ENCODE measurements around the gene C2orf69.

C2orf69 gene

DNA sequence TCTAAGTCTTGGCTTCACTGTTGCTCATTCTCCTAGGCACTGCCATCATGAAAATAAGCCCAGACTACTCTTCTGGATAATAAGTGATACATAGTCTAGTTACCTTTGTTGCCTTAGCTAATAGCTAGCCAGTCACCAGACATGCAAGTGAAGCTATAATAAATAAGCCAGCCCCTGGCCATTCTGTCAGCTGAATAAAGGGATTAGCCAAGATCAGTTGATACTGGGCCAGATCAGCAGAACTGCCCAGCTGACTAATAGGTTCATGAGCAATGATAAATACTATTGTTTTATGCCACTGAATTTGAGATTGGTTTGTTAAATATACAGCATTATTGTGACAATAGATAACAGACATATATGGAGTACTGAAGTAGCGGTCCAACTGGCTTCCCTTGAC is 8.0 kb upstream of the C2orf69 start:
- H3K27me3 ChIP-seq (ENCODE audit: insufficient read depth, low read length), result no peaks in the 10 kb centered on the region
- H3F3A ChIP-seq (ENCODE audit: insufficient read depth, low read length), result no peaks in the 10 kb centered on the region
- no peaks in the 10 kb centered on the region for H3K36me3 ChIP-seq (ENCODE audit: insufficient read depth, low read length)
- no peak overlapping the region for H3K4me3 ChIP-seq (ENCODE audit: low read depth, low read length, poor library complexity, severe bottlenecking)
- no peaks in the 10 kb centered on the region for H4K20me1 ChIP-seq (ENCODE audit: insufficient read depth, low read length)
- no peak overlapping the region for H3K27ac ChIP-seq (ENCODE audit: low read depth, low read length, poor library complexity, severe bottlenecking)
- H3K79me2 ChIP-seq (ENCODE audit: insufficient read depth, low read length), result no peaks in the 10 kb centered on the region
- H3K9me2 ChIP-seq (ENCODE audit: low read depth, low read length), result no peaks in the 10 kb centered on the region
- H3K9ac ChIP-seq (ENCODE audit: low read length), result no peak overlapping the region
- H3K4me2 ChIP-seq (ENCODE audit: low read length), result no peak overlapping the region
- H2AFZ ChIP-seq (ENCODE audit: low read length), result no peak overlapping the region
- no peaks in the 10 kb centered on the region for H3K4me1 ChIP-seq (ENCODE audit: insufficient read depth, low read length, severe bottlenecking)
- no peaks in the 10 kb centered on the region for H3K9me3 ChIP-seq (ENCODE audit: low read length)
- TF ChIP-seq EZH2 (IDR thresholded peaks at IDR 0.05; ENCODE audit: borderline replicate concordance, low read length) (no peak), CTCF (IDR thresholded peaks at IDR 0.05; ENCODE audit: low read length) (no peak)

GRCh38 chr2:199907008-199907714 is 3.9 kb upstream of the C2orf69 start:
- H3K36me3 ChIP-seq (ENCODE audit: insufficient read depth, low read length), result no peaks in the 10 kb centered on the region
- peaks cover 7% of the 10 kb centered on the region for H3K4me1 ChIP-seq (ENCODE audit: insufficient read depth, low read length, severe bottlenecking)
- no peaks in the 10 kb centered on the region for H3K9me3 ChIP-seq (ENCODE audit: low read length)
- H3K79me2 ChIP-seq (ENCODE audit: insufficient read depth, low read length), result peaks cover 7% of the 10 kb centered on the region
- no peak overlapping the region for H3K9ac ChIP-seq (ENCODE audit: low read length)
- H3K27me3 ChIP-seq (ENCODE audit: insufficient read depth, low read length), result no peaks in the 10 kb centered on the region
- no peaks in the 10 kb centered on the region for H3F3A ChIP-seq (ENCODE audit: insufficient read depth, low read length)
- no peak overlapping the region for H3K4me2 ChIP-seq (ENCODE audit: low read length)
- H3K9me2 ChIP-seq (ENCODE audit: low read depth, low read length), result no peaks in the 10 kb centered on the region
- H3K27ac ChIP-seq (ENCODE audit: low read depth, low read length, poor library complexity, severe bottlenecking), result no peak overlapping the region
- no peaks in the 10 kb centered on the region for H4K20me1 ChIP-seq (ENCODE audit: insufficient read depth, low read length)
- H3K4me3 ChIP-seq (ENCODE audit: low read depth, low read length, poor library complexity, severe bottlenecking), result no peak overlapping the region
- no peak for TF ChIP-seq EZH2 (IDR thresholded peaks at IDR 0.05; ENCODE audit: borderline replicate concordance, low read length)
- H2AFZ ChIP-seq (ENCODE audit: low read length), result no peak overlapping the region

DNA sequence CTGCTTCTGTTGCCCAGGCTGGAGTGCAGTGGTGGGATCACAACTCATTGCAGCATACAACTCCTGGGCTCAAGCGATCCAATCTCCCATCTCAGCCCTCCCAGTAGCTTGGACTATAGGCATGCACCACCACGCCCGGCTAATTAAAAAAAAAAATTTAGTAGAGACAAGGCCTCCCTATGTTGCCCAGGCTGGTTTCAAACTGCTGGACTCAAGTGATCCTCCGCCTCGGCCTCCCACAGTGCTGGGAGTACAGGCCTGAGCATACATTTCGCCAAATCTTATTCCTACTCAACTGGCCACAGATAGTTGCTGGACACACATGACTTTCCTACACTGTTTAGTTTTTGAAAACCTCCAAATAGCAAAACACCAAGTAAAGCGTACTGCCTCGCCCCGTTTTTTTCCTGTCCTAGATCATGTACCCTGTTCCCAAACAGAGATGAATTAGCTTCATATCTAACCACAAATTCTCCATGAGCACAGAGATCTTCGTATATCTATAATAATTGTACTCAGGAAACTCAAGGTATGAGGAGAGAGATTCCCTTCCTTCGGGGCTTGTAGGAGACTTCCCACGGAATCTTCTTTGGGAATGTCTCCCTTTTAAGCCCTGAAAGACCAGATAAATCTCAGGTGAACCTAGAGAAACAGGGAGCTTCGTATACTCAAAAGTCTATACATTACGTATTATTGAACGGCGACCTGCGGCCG is 598 bp upstream of the C2orf69 start:
- peak overlapping the region; percentile 48 for H3K27ac ChIP-seq (ENCODE audit: low read depth, low read length, poor library complexity, severe bottlenecking)
- no peaks in the 10 kb centered on the region for H3K9me2 ChIP-seq (ENCODE audit: low read depth, low read length)
- peaks cover 34% of the 10 kb centered on the region for H3K79me2 ChIP-seq (ENCODE audit: insufficient read depth, low read length)
- peak overlapping the region; percentile 87 for H3K9ac ChIP-seq (ENCODE audit: low read length)
- no peaks in the 10 kb centered on the region for H3K9me3 ChIP-seq (ENCODE audit: low read length)
- no peaks in the 10 kb centered on the region for H4K20me1 ChIP-seq (ENCODE audit: insufficient read depth, low read length)
- H3K4me1 ChIP-seq (ENCODE audit: insufficient read depth, low read length, severe bottlenecking), result peaks cover 26% of the 10 kb centered on the region
- H3K4me3 ChIP-seq (ENCODE audit: low read depth, low read length, poor library complexity, severe bottlenecking), result peak overlapping the region; percentile 83
- no peaks in the 10 kb centered on the region for H3F3A ChIP-seq (ENCODE audit: insufficient read depth, low read length)
- no peak for TF ChIP-seq CTCF (IDR thresholded peaks at IDR 0.05; ENCODE audit: low read length)
- peaks cover 19% of the 10 kb centered on the region for H3K36me3 ChIP-seq (ENCODE audit: insufficient read depth, low read length)
- H2AFZ ChIP-seq (ENCODE audit: low read length), result peak overlapping the region; percentile 93
- peak overlapping the region; percentile 80 for H3K4me2 ChIP-seq (ENCODE audit: low read length)
- H3K27me3 ChIP-seq (ENCODE audit: insufficient read depth, low read length), result no peaks in the 10 kb centered on the region

All from OCI-LY1 (cell line).